H9 (cell line): Measurements from ENCODE around the gene CNKSR1. TPM values are rescaled to one million over a fixed set of nuclear protein-coding genes. Genes with fewer than 3 reads are reported as not detected.

Source experiments
- DNase-seq: peaks from one replicate; pipeline ENCODE4 v3.0.0-alpha.2; 2017
- H2AFZ ChIP-seq: one replicate; pipeline ENCODE4 v1.6.1; 2013; ENCODE audit warnings: mild to moderate bottlenecking, low read length, control low read depth, moderate library complexity
- H2AK5ac ChIP-seq: 2 replicates; pipeline ENCODE4 v1.6.1; 2013; ENCODE audit warnings: low read length, control low read depth, mixed read lengths; ENCODE audit not compliant: insufficient read length
- H2BK120ac ChIP-seq: one replicate; pipeline ENCODE4 v1.6.1; 2013; ENCODE audit warnings: low read depth, mild to moderate bottlenecking, low read length, control low read depth, inconsistent platforms; ENCODE audit not compliant: poor library complexity, severe bottlenecking
- H2BK12ac ChIP-seq: 2 replicates; pipeline ENCODE4 v1.6.1; 2013; ENCODE audit warnings: low read length, control low read depth, mixed read lengths, low read depth; ENCODE audit not compliant: insufficient read length
- H2BK15ac ChIP-seq: 2 replicates; pipeline ENCODE4 v1.6.1; 2013; ENCODE audit warnings: low read depth, low read length, control low read depth
- H2BK20ac ChIP-seq: one replicate; pipeline ENCODE4 v1.6.1; 2013; ENCODE audit warnings: low read depth, mild to moderate bottlenecking, low read length, control low read depth, inconsistent platforms; ENCODE audit not compliant: poor library complexity, severe bottlenecking
- H2BK5ac ChIP-seq: 2 replicates; pipeline ENCODE4 v1.6.1; 2013; ENCODE audit warnings: low read length, control low read depth, mixed read lengths; ENCODE audit not compliant: insufficient read length
- H3K14ac ChIP-seq: 2 replicates; pipeline ENCODE4 v1.6.1; 2013; ENCODE audit warnings: low read length, control low read depth; ENCODE audit not compliant: insufficient read depth
- H3K18ac ChIP-seq: 2 replicates; pipeline ENCODE4 v1.6.1; 2013; ENCODE audit warnings: low read depth, mild to moderate bottlenecking, mixed read lengths, low read length, control low read depth; ENCODE audit not compliant: insufficient read length
- H3K23ac ChIP-seq: 2 replicates; pipeline ENCODE4 v1.6.1; 2013; ENCODE audit warnings: low read length, control low read depth, mixed read lengths, low read depth; ENCODE audit not compliant: insufficient read length
- H3K23me2 ChIP-seq: 2 replicates; pipeline ENCODE4 v1.6.1; 2013; ENCODE audit warnings: low read depth, mild to moderate bottlenecking, mixed read lengths, low read length, control low read depth; ENCODE audit not compliant: insufficient read length, poor library complexity, severe bottlenecking
- H3K27ac ChIP-seq: 2 replicates; pipeline ENCODE4 v1.5.1; 2013; ENCODE audit warnings: low read length, control low read depth, mixed read lengths, low read depth; ENCODE audit not compliant: insufficient read length
- H3K27me3 ChIP-seq: 2 replicates; pipeline ENCODE4 v1.6.1; 2013; ENCODE audit warnings: low read length, control low read depth, inconsistent platforms; ENCODE audit not compliant: insufficient read depth
- H3K4ac ChIP-seq: 2 replicates; pipeline ENCODE4 v1.6.1; 2013; ENCODE audit warnings: low read depth, mild to moderate bottlenecking, control low read depth, inconsistent platforms, low read length, moderate library complexity
- H3K4me1 ChIP-seq: 2 replicates; pipeline ENCODE4 v1.6.1; 2013; ENCODE audit warnings: low read length, control low read depth, inconsistent platforms; ENCODE audit not compliant: insufficient read depth
- H3K4me2 ChIP-seq: 2 replicates; pipeline ENCODE4 v1.6.1; 2013; ENCODE audit warnings: low read length, control low read depth, mixed read lengths; ENCODE audit not compliant: insufficient read length, insufficient read depth
- H3K56ac ChIP-seq: 2 replicates; pipeline ENCODE4 v1.6.1; 2013; ENCODE audit warnings: low read depth, mild to moderate bottlenecking, mixed read lengths, low read length, control low read depth; ENCODE audit not compliant: insufficient read length
- H3K79me1 ChIP-seq: 2 replicates; pipeline ENCODE4 v1.6.1; 2013; ENCODE audit warnings: low read depth, mild to moderate bottlenecking, moderate library complexity, low read length, control low read depth, inconsistent platforms; ENCODE audit not compliant: insufficient read depth, poor library complexity, severe bottlenecking
- H3K79me2 ChIP-seq: 2 replicates; pipeline ENCODE4 v1.6.1; 2013; ENCODE audit warnings: low read length, control low read depth, inconsistent platforms; ENCODE audit not compliant: insufficient read depth
- H3K9ac ChIP-seq: 2 replicates; pipeline ENCODE4 v1.6.1; 2013; ENCODE audit warnings: low read length, control low read depth, mixed read lengths; ENCODE audit not compliant: insufficient read length; ENCODE audit errors: extremely low read depth
- H3K9me3 ChIP-seq: one replicate; pipeline ENCODE4 v1.6.1; 2013; ENCODE audit warnings: low read depth, low read length, inconsistent platforms; ENCODE audit not compliant: control insufficient read depth
- H3T11ph ChIP-seq: one replicate; pipeline ENCODE4 v1.6.1; 2013; ENCODE audit warnings: mild to moderate bottlenecking, low read length, control low read depth, inconsistent platforms
- H4K20me1 ChIP-seq: one replicate; pipeline ENCODE4 v1.6.1; 2013; ENCODE audit not compliant: control insufficient read depth, insufficient read length, insufficient read depth
- H4K5ac ChIP-seq: 2 replicates; pipeline ENCODE4 v1.6.1; 2013; ENCODE audit warnings: low read depth, mild to moderate bottlenecking, mixed read lengths, low read length, control low read depth; ENCODE audit not compliant: insufficient read length
- H4K8ac ChIP-seq: replicated peaks from 2 replicates; pipeline ENCODE4 v1.6.1; 2013; ENCODE audit warnings: low read length, control low read depth, mixed read lengths, low read depth; ENCODE audit not compliant: insufficient read length
- H4K91ac ChIP-seq: 2 replicates; pipeline ENCODE4 v1.6.1; 2013; ENCODE audit warnings: low read depth, mild to moderate bottlenecking, moderate library complexity, mixed read lengths, low read length, control low read depth; ENCODE audit not compliant: insufficient read length
- H3K27ac Mint-ChIP-seq, 3 experiments: 2 replicates in 2 of 3; 3 replicates in 1 of 3; pipeline ENCODE4 v1.8.0; 2020 to 2021; ENCODE audit warnings: mixed read lengths in 3 of 3, mild to moderate bottlenecking in 1 of 3, moderate library complexity in 1 of 3
- H3K27me3 Mint-ChIP-seq: 2 replicates; pipeline ENCODE4 v1.8.0; 2021; ENCODE audit warnings: low read depth, mild to moderate bottlenecking, moderate library complexity, mixed read lengths
- H3K36me3 Mint-ChIP-seq, 3 experiments: 2 replicates in 2 of 3; 3 replicates in 1 of 3; pipeline ENCODE4 v1.8.0; 2020 to 2021; ENCODE audit warnings: low read depth in 3 of 3, mixed read lengths in 3 of 3; ENCODE audit not compliant: insufficient read depth in 1 of 3
- H3K4me1 Mint-ChIP-seq, 2 experiments: 2 replicates each; pipeline ENCODE4 v1.8.0; 2020; ENCODE audit warnings: mixed read lengths in 2 of 2
- H3K4me3 Mint-ChIP-seq, 2 experiments: 2 replicates in 1 of 2; 3 replicates in 1 of 2; pipeline ENCODE4 v1.8.0; 2020 to 2021; ENCODE audit warnings: mild to moderate bottlenecking in 2 of 2, mixed read lengths in 2 of 2, moderate library complexity in 1 of 2
- H3K9me3 Mint-ChIP-seq, 2 experiments: 2 replicates in 1 of 2; 3 replicates in 1 of 2; pipeline ENCODE4 v1.8.0; 2020; ENCODE audit warnings: mild to moderate bottlenecking in 2 of 2, mixed read lengths in 2 of 2, moderate library complexity in 1 of 2
- CTCF ChIP-seq: fragments of 200-600 bp; sonication (generic); conservative IDR thresholded peaks from 3 replicates; pipeline ENCODE4 v1.8.0; 2021; ENCODE audit warnings: antibody characterized with exemption, mild to moderate bottlenecking
- WGBS: extraction: QIAGEN DNeasy Blood & Tissue Kit; methylation state at CpG from one replicate; pipeline ENCODE4 v1.1.7; 2013; ENCODE audit warnings: missing lambda C conversion rate, low lambda C conversion rate, mixed read lengths; ENCODE audit not compliant: insufficient read length; ENCODE audit errors: extremely low coverage; 5-methylcytosine and 5-hydroxymethylcytosine counted together
- total RNA-seq: library from RNA; stranded (reverse); gene quantifications from 2 replicates; pipeline ENCODE4 v1.2.1, GENCODE V29; 2021

CNKSR1 gene
- total RNA-seq, 1 experiment from 2014 or later = 26.3 TPM

GRCh38 chr1:26156285-26157038 is 20.8 kb upstream of the CNKSR1 start:
- H3K14ac ChIP-seq = no peak overlapping the region
- peaks cover 16% of the 10 kb centered on the region for H3K23me2 ChIP-seq
- Mint-ChIP-seq H3K27me3 (peaks cover 100% of the 10 kb centered on the region), H3K4me1 (peaks cover 42 to 56% of the 10 kb centered on the region in 2 experiments), H3K9me3 (no peaks in the 10 kb centered on the region), H3K4me3 (peak overlapping the region; percentile 39 to 75), H3K36me3 (no peaks in the 10 kb centered on the region), H3K27ac (no peak overlapping the region)
- H3K27ac ChIP-seq = no peak overlapping the region
- H2BK15ac ChIP-seq = no peak overlapping the region
- peak; percentile 73 for DNase-seq
- no peak overlapping the region for H2BK120ac ChIP-seq
- no peak overlapping the region for H4K91ac ChIP-seq
- no peak for TF ChIP-seq CTCF
- no peak overlapping the region for H4K8ac ChIP-seq
- H4K5ac ChIP-seq = no peak overlapping the region
- no CpG with 5 or more reads among the region's 12 CpGs for WGBS
- H3K4me1 ChIP-seq = peaks cover 11% of the 10 kb centered on the region; the same call in 1 of the 2 replicates
- no peaks in the 10 kb centered on the region for H4K20me1 ChIP-seq
- peak overlapping the region; percentile 56 for H3K4me2 ChIP-seq
- H2AFZ ChIP-seq = no peak overlapping the region
- no peak overlapping the region for H3T11ph ChIP-seq
- peaks cover 39% of the 10 kb centered on the region; the same call in 1 of the 2 replicates for H3K27me3 ChIP-seq
- no peak overlapping the region for H2BK20ac ChIP-seq
- no peaks in the 10 kb centered on the region for H3K9me3 ChIP-seq
- no peak overlapping the region for H3K4ac ChIP-seq
- H3K18ac ChIP-seq = no peak overlapping the region
- H3K9ac ChIP-seq = no peak overlapping the region
- H3K56ac ChIP-seq = no peak overlapping the region
- H3K79me2 ChIP-seq = no peaks in the 10 kb centered on the region
- no peak overlapping the region for H3K23ac ChIP-seq
- H2AK5ac ChIP-seq = no peak overlapping the region
- no peaks in the 10 kb centered on the region for H3K79me1 ChIP-seq
- no peak overlapping the region for H2BK12ac ChIP-seq
- no peak overlapping the region for H2BK5ac ChIP-seq
